DOHH2 (cell line): Measurements from ENCODE around the gene HHIPL2.

Source experiments
- EZH2phosphoT487 ChIP-seq: fragments of 200-600 bp; sonication (generic); IDR thresholded peaks from 2 replicates; pipeline ENCODE4 v1.6.1; 2017; ENCODE audit warnings: borderline replicate concordance, mild to moderate bottlenecking, antibody characterized with exemption, low read length, moderate library complexity, mixed read lengths
- TF ChIP-seq, protein P1 (sequence below): fragments of 200-600 bp; sonication (generic); IDR thresholded peaks from one replicate; pipeline ENCODE4 v1.5.1; 2014; ENCODE audit warnings: antibody characterized with exemption, mild to moderate bottlenecking, low read depth, low read length; ENCODE audit not compliant: poor library complexity, severe bottlenecking

DNA sequence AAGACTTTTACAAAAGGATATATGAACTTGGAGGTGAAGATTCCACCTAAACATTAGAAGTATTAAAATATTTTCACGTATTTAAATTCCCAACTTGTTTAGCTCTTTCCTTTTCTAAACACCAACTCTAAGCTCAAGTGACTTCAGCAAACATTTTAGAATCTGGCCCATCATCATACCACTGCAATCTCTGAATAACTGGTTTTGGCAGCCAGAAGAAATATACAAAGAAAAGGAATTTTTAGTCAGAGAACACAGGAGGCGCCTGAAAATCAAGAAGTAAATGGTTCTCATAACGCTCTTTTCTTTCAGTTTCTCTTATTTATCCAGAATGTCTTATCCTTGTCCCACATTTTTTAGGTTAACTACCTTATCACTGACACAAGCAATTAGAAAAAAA lies 31.4 kb upstream of the HHIPL2 start:
- TF ChIP-seq, protein P1, sequence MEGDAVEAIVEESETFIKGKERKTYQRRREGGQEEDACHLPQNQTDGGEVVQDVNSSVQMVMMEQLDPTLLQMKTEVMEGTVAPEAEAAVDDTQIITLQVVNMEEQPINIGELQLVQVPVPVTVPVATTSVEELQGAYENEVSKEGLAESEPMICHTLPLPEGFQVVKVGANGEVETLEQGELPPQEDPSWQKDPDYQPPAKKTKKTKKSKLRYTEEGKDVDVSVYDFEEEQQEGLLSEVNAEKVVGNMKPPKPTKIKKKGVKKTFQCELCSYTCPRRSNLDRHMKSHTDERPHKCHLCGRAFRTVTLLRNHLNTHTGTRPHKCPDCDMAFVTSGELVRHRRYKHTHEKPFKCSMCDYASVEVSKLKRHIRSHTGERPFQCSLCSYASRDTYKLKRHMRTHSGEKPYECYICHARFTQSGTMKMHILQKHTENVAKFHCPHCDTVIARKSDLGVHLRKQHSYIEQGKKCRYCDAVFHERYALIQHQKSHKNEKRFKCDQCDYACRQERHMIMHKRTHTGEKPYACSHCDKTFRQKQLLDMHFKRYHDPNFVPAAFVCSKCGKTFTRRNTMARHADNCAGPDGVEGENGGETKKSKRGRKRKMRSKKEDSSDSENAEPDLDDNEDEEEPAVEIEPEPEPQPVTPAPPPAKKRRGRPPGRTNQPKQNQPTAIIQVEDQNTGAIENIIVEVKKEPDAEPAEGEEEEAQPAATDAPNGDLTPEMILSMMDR = no peak
- TF ChIP-seq EZH2phosphoT487 = no peak
